HCT116 (cell line): ENCODE data around the gene RNF7. TPM values are rescaled to one million over a fixed set of nuclear protein-coding genes. Genes with fewer than 3 reads are reported as not detected.
"Not testable (repeated sequence)": the region's sequence is repeated elsewhere in the genome, so short reads cannot be mapped to it uniquely, and the experiment has no call there.

Source experiments
- ATAC-seq: fragments of 200-7000 bp; cut with Tn5 transposase; 2 replicates; pipeline ENCODE4 v1.9.1; 2020; ENCODE audit warnings: mild to moderate bottlenecking, moderate library complexity
- BruUV-seq: library from RNA; stranded (reverse); fragments of 400-500 nt; replicated peaks from 2 replicates; lab custom pipeline; 2021; lab: Mats Ljungman, UMichigan
- CTCF ChIA-PET: fragments of 300-600 bp; sonication (Branson Sonifier 250); formaldehyde crosslinking; loops from one replicate; lab custom pipeline; 2021; ENCODE audit warnings: antibody characterized with exemption; lab: Charles Lee
- POLR2A ChIA-PET: fragments of 300-600, 350-600 bp; sonication (Branson Sonifier 250); formaldehyde crosslinking; loops from one replicate; lab custom pipeline; 2021; ENCODE audit warnings: antibody characterized with exemption; lab: Charles Lee
- RAD21 ChIA-PET, 2 experiments: fragments of 300-600 bp; sonication (Branson Sonifier 250); formaldehyde crosslinking; loops; one replicate each; lab custom pipeline; 2023; ENCODE audit warnings: low total read pairs in 2 of 2; ENCODE audit not compliant: uncharacterized antibody in 2 of 2, unreplicated experiment in 2 of 2, low non-redundant PET in 1 of 2; lab: Charles Lee
- DNase-seq: peaks from one replicate; pipeline ENCODE4 v3.0.0-alpha.2; 2010; ENCODE audit warnings: low read depth, low spot score
- H2AFZ ChIP-seq: fragments of 200-600 bp; shearing (Covaris generic), sonication (generic); 2 replicates; pipeline ENCODE4 v1.6.1; 2017; ENCODE audit warnings: low read depth, mixed run types, mixed read lengths, antibody characterized with exemption, low read length; ENCODE audit not compliant: poor library complexity, severe bottlenecking
- H3K27ac ChIP-seq: 2 replicates; pipeline ENCODE4 v1.5.1; 2012; ENCODE audit warnings: low read depth, low read length
- H3K27me3 ChIP-seq: fragments of 200-600 bp; sonication (generic); 2 replicates; pipeline ENCODE4 v1.6.1; 2016; ENCODE audit warnings: mixed run types, low read length, mixed read lengths; ENCODE audit not compliant: insufficient read depth
- H3K36me3 ChIP-seq, 2 experiments: fragments of 200-500 bp in 1 of 2; fragments of 200-600 bp in 1 of 2; sonication (Bioruptor generic) in 1 of 2; sonication (generic) in 1 of 2; 2 replicates each; pipeline versions ENCODE4 v1.5.1 to v1.6.1; 2014 to 2016; ENCODE audit warnings: low read length in 2 of 2, inconsistent platforms in 1 of 2, mixed read lengths in 1 of 2, mixed run types in 1 of 2; ENCODE audit not compliant: insufficient read depth in 2 of 2, control insufficient read depth in 1 of 2
- H3K4me1 ChIP-seq, 2 experiments: fragments of 200-600 bp in 1 of 2; sonication (generic) in 1 of 2; 2 replicates each; pipeline versions ENCODE4 v1.5.1 to v1.6.1; 2012 to 2017; ENCODE audit warnings: low read length in 2 of 2, inconsistent platforms in 1 of 2, mild to moderate bottlenecking in 1 of 2, mixed read lengths in 1 of 2, mixed run types in 1 of 2, moderate library complexity in 1 of 2; ENCODE audit not compliant: insufficient read depth in 2 of 2, control insufficient read depth in 1 of 2
- H3K4me2 ChIP-seq: fragments of 200-600 bp; sonication (generic); 2 replicates; pipeline ENCODE4 v1.6.1; 2017; ENCODE audit warnings: mixed run types, low read length, mixed read lengths
- H3K4me3 ChIP-seq, 2 experiments: fragments of 200-600 bp in 1 of 2; sonication (generic) in 1 of 2; replicated peaks in 1 of 2; 2 replicates each; pipeline ENCODE4 v1.5.1; 2011 to 2016; ENCODE audit warnings: low read length in 2 of 2, control low read depth in 1 of 2, low read depth in 1 of 2, mild to moderate bottlenecking in 1 of 2, mixed read lengths in 1 of 2, mixed run types in 1 of 2
- H3K79me2 ChIP-seq: fragments of 200-600 bp; sonication (generic); 2 replicates; pipeline ENCODE4 v1.6.1; 2017; ENCODE audit warnings: mild to moderate bottlenecking, mixed run types, low read length, moderate library complexity, mixed read lengths; ENCODE audit not compliant: insufficient read depth
- H3K9ac ChIP-seq: fragments of 200-600 bp; sonication (generic); 2 replicates; pipeline ENCODE4 v1.6.1; 2016; ENCODE audit warnings: low read length, mixed read lengths
- H3K9me2 ChIP-seq: fragments of 200-600 bp; sonication (generic), shearing (Covaris generic); 2 replicates; pipeline ENCODE4 v1.6.1; 2017; ENCODE audit warnings: mixed run types, mild to moderate bottlenecking, moderate library complexity; ENCODE audit not compliant: insufficient read depth
- H3K9me3 ChIP-seq, 2 experiments: fragments of 200-500 bp in 1 of 2; fragments of 200-600 bp in 1 of 2; sonication (Bioruptor generic) in 1 of 2; sonication (generic) in 1 of 2; 2 replicates each; pipeline ENCODE4 v1.6.1; 2014 to 2017; ENCODE audit warnings: low read length in 2 of 2, mixed read lengths in 2 of 2, inconsistent platforms in 1 of 2, low read depth in 1 of 2, mild to moderate bottlenecking in 1 of 2, mixed run types in 1 of 2, moderate library complexity in 1 of 2; ENCODE audit not compliant: control insufficient read depth in 1 of 2, insufficient read depth in 1 of 2
- H4K20me1 ChIP-seq: fragments of 200-600 bp; sonication (generic), shearing (Covaris generic); 2 replicates; pipeline ENCODE4 v1.6.1; 2017; ENCODE audit warnings: mixed run types, mild to moderate bottlenecking, moderate library complexity; ENCODE audit not compliant: insufficient read depth
- CTCF ChIP-seq, 3 experiments: fragments of 200-600 bp in 1 of 3; sonication (generic) in 1 of 3; IDR thresholded peaks in 2 of 3; conservative IDR thresholded peaks in 1 of 3; 2 replicates each; pipeline ENCODE4 v1.5.1; 2012 to 2017; ENCODE audit warnings: low read depth in 2 of 3, low read length in 2 of 3, antibody characterized with exemption in 1 of 3, borderline replicate concordance in 1 of 3, control low read depth in 1 of 3, mild to moderate bottlenecking in 1 of 3, mixed read lengths in 1 of 3, mixed run types in 1 of 3, moderate library complexity in 1 of 3; ENCODE audit not compliant: insufficient read depth in 1 of 3
- EZH2phosphoT487 ChIP-seq: fragments of 200-600 bp; IDR thresholded peaks from 2 replicates; pipeline ENCODE4 v1.6.1; 2018; ENCODE audit warnings: antibody characterized with exemption, borderline replicate concordance
- POLR2AphosphoS5 ChIP-seq: IDR thresholded peaks from 2 replicates; pipeline ENCODE4 v1.6.1; 2011; ENCODE audit warnings: mild to moderate bottlenecking, low read depth, low read length, moderate library complexity
- YY1 ChIP-seq: IDR thresholded peaks from 2 replicates; pipeline ENCODE4 v1.6.1; 2011; ENCODE audit warnings: low read length, low read depth, moderate library complexity, mild to moderate bottlenecking; ENCODE audit not compliant: insufficient replicate concordance; ENCODE audit errors: extremely low read depth
- intact Hi-C: fragments of 100-400 bp; cut with micrococcal nuclease; formaldehyde crosslinking; loops from 2 replicates; pipeline ENCODE4 v1.10.0; 2022
- total RNA-seq: library from RNA; stranded (reverse); gene quantifications from one replicate; pipeline ENCODE4 v1.2.1, GENCODE V29; 2021; ENCODE audit not compliant: unreplicated experiment

The RNF7 gene
- total RNA-seq, 1 experiment from 2014 or later, result 82.3 TPM

DNA sequence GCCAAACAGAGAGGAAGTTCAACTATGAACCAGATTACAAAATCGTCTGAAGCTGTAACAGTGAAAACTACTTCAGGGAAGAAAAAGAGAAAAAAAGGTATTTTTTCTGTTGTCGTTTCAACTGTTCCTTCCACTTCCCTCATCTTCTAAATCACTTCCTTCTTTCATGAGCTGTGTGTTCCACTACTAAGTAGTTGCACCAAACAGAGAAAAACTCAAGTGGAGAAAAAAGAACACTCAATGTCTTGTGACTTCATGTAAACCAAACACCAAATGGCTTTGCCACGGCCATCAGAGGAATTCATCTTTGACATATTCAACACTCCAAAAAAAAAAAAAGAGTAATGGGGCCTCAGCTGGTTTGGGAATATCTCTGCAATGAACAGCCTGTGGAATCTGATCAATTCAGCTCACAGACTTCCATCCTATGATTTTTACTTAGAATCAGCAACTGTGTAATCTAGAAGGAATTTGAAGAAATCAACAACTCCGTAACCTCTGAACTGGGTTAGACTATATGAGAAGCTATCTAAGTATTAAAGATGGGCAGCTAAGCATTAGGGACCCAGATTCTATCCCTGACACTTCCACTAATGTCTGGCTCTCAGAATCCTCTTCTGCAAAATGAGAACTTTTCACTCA is 47.5 kb upstream of the RNF7 start (continued):
- TF ChIP-seq CTCF (IDR thresholded peaks at IDR 0.05 in 2 of 3, conservative IDR thresholded peaks at IDR 0.05 in 1 of 3; ENCODE audit: borderline replicate concordance in 1 of 3, insufficient read depth in 1 of 3, low read depth in 2 of 3, low read length in 2 of 3) (no peak), EZH2phosphoT487 (no peak), YY1 (no peak), POLR2AphosphoS5 (no peak)

- H3K9ac ChIP-seq, H3K36me3 ChIP-seq, H3K9me3 ChIP-seq, H3K27me3 ChIP-seq, intact Hi-C loops, H4K20me1 ChIP-seq, H3K4me2 ChIP-seq, H3K9me2 ChIP-seq, POLR2A ChIA-PET, H3K27ac ChIP-seq, DNase-seq, CTCF ChIA-PET, H3K79me2 ChIP-seq, BruUV-seq, H3K4me1 ChIP-seq, RAD21 ChIA-PET, ATAC-seq, H3K4me3 ChIP-seq, H2AFZ ChIP-seq: not testable (repeated sequence)
These were observed 46.6 kb upstream of the RNF7 start for GRCh38 chr3:141691471-141691870.

GRCh38 chr3:141692973-141693372 is 45.1 kb upstream of the RNF7 start:
- H3K4me2 ChIP-seq, H3K36me3 ChIP-seq, RAD21 ChIA-PET, BruUV-seq, H4K20me1 ChIP-seq, H3K9me2 ChIP-seq, CTCF ChIA-PET, H3K79me2 ChIP-seq, H3K27me3 ChIP-seq, H3K9ac ChIP-seq, H3K9me3 ChIP-seq, H2AFZ ChIP-seq, H3K4me1 ChIP-seq, POLR2A ChIA-PET, H3K27ac ChIP-seq, ATAC-seq, DNase-seq, intact Hi-C loops, H3K4me3 ChIP-seq: not testable (repeated sequence)
